H1 (cell line): ENCODE data around the gene ARL5A. TPM values are rescaled to one million over a fixed set of nuclear protein-coding genes. Genes with fewer than 3 reads are reported as not detected.

ENCODE experiments used
- CTCF ChIA-PET: fragments of 300-600 bp; sonication (Branson Sonifier 250); formaldehyde crosslinking; loops from one replicate; lab custom pipeline; 2021; ENCODE audit not compliant: partially characterized antibody; lab: Charles Lee
- POLR2A ChIA-PET: fragments of 300-600 bp; sonication (Branson Sonifier 250); formaldehyde crosslinking; loops from one replicate; lab custom pipeline; 2021; ENCODE audit warnings: inconsistent platforms; ENCODE audit not compliant: partially characterized antibody; lab: Charles Lee
- DNase-seq, 2 experiments: peaks; one replicate each; pipeline versions ENCODE4 v3.0.0 to v3.0.0-alpha.2; 2010 to 2022; ENCODE audit warnings: low spot score in 2 of 2, low read depth in 1 of 2, mixed read lengths in 1 of 2
- FAIRE-seq: peaks from 2 replicates; lab custom pipeline; 2011; peaks lifted over from hg19 to GRCh38; lab: Jason Lieb, UNC
- H2AFZ ChIP-seq: 2 replicates; pipeline ENCODE4 v1.8.1; 2012; ENCODE audit warnings: low read length, inconsistent platforms
- H2AK5ac ChIP-seq: 2 replicates; pipeline ENCODE4 v1.6.1; 2013; ENCODE audit warnings: low read depth, low read length
- H2BK120ac ChIP-seq: replicated peaks from 2 replicates; pipeline ENCODE3; 2013; ENCODE audit warnings: low read depth, low read length, inconsistent platforms
- H2BK12ac ChIP-seq: 2 replicates; pipeline ENCODE4 v1.6.1; 2013; ENCODE audit warnings: low read depth, low read length
- H2BK15ac ChIP-seq: 2 replicates; pipeline ENCODE4 v1.6.1; 2013; ENCODE audit warnings: low read length
- H2BK20ac ChIP-seq: 2 replicates; pipeline ENCODE4 v1.6.1; 2013; ENCODE audit warnings: low read length
- H2BK5ac ChIP-seq: 2 replicates; pipeline ENCODE4 v1.6.1; 2013; ENCODE audit warnings: low read depth, low read length
- H3K14ac ChIP-seq: 2 replicates; pipeline ENCODE4 v1.6.1; 2013; ENCODE audit warnings: inconsistent platforms; ENCODE audit not compliant: insufficient read length
- H3K18ac ChIP-seq: 2 replicates; pipeline ENCODE4 v1.6.1; 2013; ENCODE audit warnings: low read length; ENCODE audit errors: extremely low read depth
- H3K23ac ChIP-seq: 2 replicates; pipeline ENCODE4 v1.6.1; 2013; ENCODE audit warnings: inconsistent platforms; ENCODE audit not compliant: insufficient read length
- H3K23me2 ChIP-seq: 2 replicates; pipeline ENCODE4 v1.6.1; 2013; ENCODE audit warnings: low read depth, low read length
- H3K27ac ChIP-seq: 2 replicates; pipeline ENCODE4 v1.6.1; 2011; ENCODE audit warnings: low read depth, low read length, inconsistent platforms
- H3K27me3 ChIP-seq, 4 experiments: replicated peaks in 1 of 4; 1 replicate in 1 of 4; 2 replicates in 3 of 4; pipeline versions ENCODE4 v1.6.1 to v1.8.1; 2011 to 2013; ENCODE audit warnings: low read length in 3 of 4, mild to moderate bottlenecking in 3 of 4, inconsistent platforms in 2 of 4, mixed read lengths in 2 of 4, moderate library complexity in 1 of 4; ENCODE audit not compliant: control insufficient read depth in 3 of 4, insufficient read depth in 3 of 4; ENCODE audit errors: extremely low read depth in 1 of 4
- H3K36me3 ChIP-seq, 4 experiments: 2 replicates each; pipeline versions ENCODE4 v1.6.1 to v1.8.1; 2011 to 2013; ENCODE audit warnings: mild to moderate bottlenecking in 4 of 4, low read length in 3 of 4, moderate library complexity in 2 of 4, control low read depth in 1 of 4, inconsistent platforms in 1 of 4; ENCODE audit not compliant: insufficient read depth in 4 of 4, control insufficient read depth in 2 of 4
- H3K4ac ChIP-seq: replicated peaks from 2 replicates; pipeline ENCODE3; 2013; ENCODE audit warnings: low read length, low read depth, mixed read lengths, inconsistent platforms; ENCODE audit not compliant: insufficient read length
- H3K4me1 ChIP-seq, 4 experiments: replicated peaks in 1 of 4; 1 replicate in 1 of 4; 2 replicates in 3 of 4; pipeline versions ENCODE4 v1.6.1 to v1.8.1; 2011 to 2013; ENCODE audit warnings: low read length in 3 of 4, inconsistent platforms in 2 of 4, mixed read lengths in 1 of 4; ENCODE audit not compliant: insufficient read depth in 4 of 4, control insufficient read depth in 3 of 4
- H3K4me2 ChIP-seq, 2 experiments: 2 replicates each; pipeline versions ENCODE4 v1.6.1 to v1.8.1; 2011 to 2013; ENCODE audit warnings: low read depth in 2 of 2, low read length in 2 of 2, control low read depth in 1 of 2, inconsistent platforms in 1 of 2, mild to moderate bottlenecking in 1 of 2; ENCODE audit not compliant: insufficient read depth in 1 of 2
- H3K4me3 ChIP-seq, 4 experiments: fragments of 200-600, 300-600 bp in 1 of 4; sonication (generic), shearing (Covaris generic), sonication (Bioruptor Twin) in 1 of 4; 2 replicates each; pipeline versions ENCODE4 v1.5.1 to v1.8.1; 2011 to 2016; ENCODE audit warnings: low read length in 4 of 4, low read depth in 3 of 4, control low read depth in 2 of 4, inconsistent platforms in 2 of 4, mild to moderate bottlenecking in 2 of 4, mixed read lengths in 1 of 4, moderate library complexity in 1 of 4; ENCODE audit not compliant: insufficient read depth in 2 of 4; ENCODE audit errors: extremely low read depth in 1 of 4
- H3K56ac ChIP-seq: replicated peaks from 2 replicates; pipeline ENCODE3; 2013; ENCODE audit warnings: low read depth, mild to moderate bottlenecking, mixed read lengths, low read length, inconsistent platforms; ENCODE audit not compliant: insufficient read length
- H3K79me1 ChIP-seq: 2 replicates; pipeline ENCODE4 v1.6.1; 2013; ENCODE audit warnings: low read depth, low read length, control low read depth
- H3K79me2 ChIP-seq, 2 experiments: 2 replicates each; pipeline versions ENCODE4 v1.6.1 to v1.8.1; 2012 to 2013; ENCODE audit warnings: low read length in 2 of 2, mild to moderate bottlenecking in 2 of 2, inconsistent platforms in 1 of 2; ENCODE audit not compliant: insufficient read depth in 2 of 2, control insufficient read depth in 1 of 2
- H3K9ac ChIP-seq, 4 experiments: replicated peaks in 1 of 4; 1 replicate in 1 of 4; 2 replicates in 3 of 4; pipeline versions ENCODE4 v1.6.1 to v1.8.1; 2011 to 2013; ENCODE audit warnings: low read depth in 3 of 4, low read length in 3 of 4, control low read depth in 2 of 4, mild to moderate bottlenecking in 2 of 4, moderate library complexity in 2 of 4, inconsistent platforms in 1 of 4; ENCODE audit errors: extremely low read depth in 1 of 4
- H3K9me3 ChIP-seq, 2 experiments: 2 replicates each; pipeline versions ENCODE4 v1.6.1 to v1.8.1; 2012 to 2013; ENCODE audit warnings: mild to moderate bottlenecking in 2 of 2, moderate library complexity in 2 of 2, control low read depth in 1 of 2, inconsistent platforms in 1 of 2, low read depth in 1 of 2, low read length in 1 of 2, mixed read lengths in 1 of 2; ENCODE audit not compliant: insufficient read depth in 2 of 2
- H4K20me1 ChIP-seq, 2 experiments: replicated peaks in 1 of 2; 2 replicates each; pipeline versions ENCODE3 to v1.8.1; 2011 to 2013; ENCODE audit warnings: inconsistent platforms in 2 of 2, low read length in 2 of 2, mild to moderate bottlenecking in 1 of 2; ENCODE audit not compliant: insufficient read depth in 2 of 2, control insufficient read depth in 1 of 2
- H4K5ac ChIP-seq: 2 replicates; pipeline ENCODE4 v1.6.1; 2013; ENCODE audit warnings: low read length, low read depth, mixed read lengths, inconsistent platforms; ENCODE audit not compliant: insufficient read length
- H4K8ac ChIP-seq: 2 replicates; pipeline ENCODE4 v1.8.0; 2013; ENCODE audit warnings: mild to moderate bottlenecking, moderate library complexity, low read length, inconsistent platforms; ENCODE audit not compliant: insufficient read depth; ENCODE audit errors: extremely low read depth
- H4K91ac ChIP-seq: replicated peaks from 2 replicates; pipeline ENCODE3; 2013; ENCODE audit warnings: low read length, mixed read lengths, inconsistent platforms; ENCODE audit not compliant: insufficient read length
- ASH2L ChIP-seq: fragments of 200-600, 300-600 bp; sonication (generic); IDR thresholded peaks from one replicate; pipeline ENCODE4 v1.7.1; 2017; ENCODE audit warnings: low read length
- CBX5 ChIP-seq: fragments of 300-800, 300-1000 bp; sonication (generic); IDR thresholded peaks from 2 replicates; pipeline ENCODE4 v1.7.1; 2016; ENCODE audit warnings: antibody characterized with exemption, low read length, low read depth
- CBX8 ChIP-seq: fragments of 300-800, 300-1000 bp; sonication (generic); IDR thresholded peaks from 2 replicates; pipeline ENCODE4 v1.7.1; 2016; ENCODE audit warnings: low read depth, low read length, borderline replicate concordance
- CHD1 ChIP-seq: IDR thresholded peaks from 2 replicates; pipeline ENCODE4 v1.6.1; 2012; ENCODE audit warnings: low read depth, low read length, improper control_type of control experiment
- EZH2 ChIP-seq: fragments of 200-600 bp; sonication (generic); IDR thresholded peaks from 2 replicates; pipeline ENCODE4 v1.7.1; 2012; ENCODE audit warnings: low read depth, mild to moderate bottlenecking, moderate library complexity, low read length, inconsistent platforms; ENCODE audit not compliant: severe bottlenecking
- GTF2F1 ChIP-seq: IDR thresholded peaks from 2 replicates; pipeline ENCODE4 v1.6.1; 2012; ENCODE audit warnings: low read depth, low read length, improper control_type of control experiment, borderline replicate concordance
- KDM1A ChIP-seq: fragments of 200-600, 300-600 bp; sonication (generic); IDR thresholded peaks from 2 replicates; pipeline ENCODE4 v1.7.1; 2016; ENCODE audit warnings: mild to moderate bottlenecking, low read length, borderline replicate concordance
- KDM5A ChIP-seq: fragments of 200-600 bp; IDR thresholded peaks from 2 replicates; pipeline ENCODE4 v1.7.1; 2012; ENCODE audit warnings: mild to moderate bottlenecking, low read length, inconsistent platforms, mixed read lengths
- RNF2 ChIP-seq: fragments of 200-900, 300-1000 bp; sonication (generic); IDR thresholded peaks from 2 replicates; pipeline ENCODE4 v1.7.1; 2016; ENCODE audit warnings: borderline replicate concordance, low read depth, mild to moderate bottlenecking, antibody characterized with exemption, low read length; ENCODE audit not compliant: poor library complexity, severe bottlenecking; ENCODE audit errors: missing control alignments
- SIN3A ChIP-seq, 2 experiments: IDR thresholded peaks in 1 of 2; conservative IDR thresholded peaks in 1 of 2; 2 replicates each; pipeline ENCODE4 v1.6.1; 2011 to 2012; ENCODE audit warnings: low read length in 2 of 2, improper control_type of control experiment in 1 of 2, low read depth in 1 of 2, mild to moderate bottlenecking in 1 of 2
- SP2 ChIP-seq: IDR thresholded peaks from 2 replicates; pipeline ENCODE4 v1.6.1; 2012; ENCODE audit warnings: mild to moderate bottlenecking, low read length, inconsistent platforms
- SRF ChIP-seq: IDR thresholded peaks from 2 replicates; pipeline ENCODE4 v1.6.1; 2011; ENCODE audit warnings: mild to moderate bottlenecking, low read depth, low read length, moderate library complexity
- TAF7 ChIP-seq: optimal IDR thresholded peaks from 2 replicates; pipeline ENCODE3; 2011; ENCODE audit warnings: low read depth, mild to moderate bottlenecking, inconsistent platforms, low read length, moderate library complexity, borderline replicate concordance
- TBP ChIP-seq: IDR thresholded peaks from 2 replicates; pipeline ENCODE4 v1.6.1; 2011; ENCODE audit warnings: low read depth, low read length, improper control_type of control experiment
- WGBS, 2 experiments: shearing (Covaris generic) in 1 of 2; methylation state at CpG; one replicate each; pipeline versions ENCODE4 v1.1.6 to v1.1.7; 2013 to 2015; ENCODE audit warnings: low lambda C conversion rate in 2 of 2, mixed read lengths in 2 of 2, inconsistent platforms in 1 of 2, low coverage in 1 of 2, missing lambda C conversion rate in 1 of 2; ENCODE audit not compliant: insufficient replicate concordance in 2 of 2, insufficient coverage in 1 of 2, insufficient read length in 1 of 2; ENCODE audit errors: extremely low coverage in 1 of 2, missing lambda C conversion rate in 1 of 2; 5-methylcytosine and 5-hydroxymethylcytosine counted together
- polyA plus RNA-seq, 7 experiments: library from polyadenylated mRNA; depleted of rRNA in 3 of 7; stranded (reverse) in 5 of 7; unstranded in 2 of 7; fragments of >200 nt in 5 of 7; fragments of 200-250 nt in 2 of 7; gene quantifications; 1 replicate in 5 of 7; 2 replicates in 1 of 7; 4 replicates in 1 of 7; pipeline versions ENCODE4 v1.2.1 to v1.2.3, GENCODE V29; 2011 to 2013; ENCODE audit warnings: missing spikeins in 2 of 7, mixed read lengths in 2 of 7
- total RNA-seq: library from RNA; stranded (reverse); fragmentation: NEBNext Ultra II Directional; extraction: Animal tissue kit (Norgen Biotek cat#: 25700); gene quantifications from 2 replicates; pipeline ENCODE4 v1.2.1, GENCODE V29; 2021

The ARL5A gene
- total and polyA plus RNA-seq, 2 of the 8 experiments (the other 6 are each of a cell fraction or from before 2014, with no cell fraction given): 12.6 to 86.3 TPM

DNA sequence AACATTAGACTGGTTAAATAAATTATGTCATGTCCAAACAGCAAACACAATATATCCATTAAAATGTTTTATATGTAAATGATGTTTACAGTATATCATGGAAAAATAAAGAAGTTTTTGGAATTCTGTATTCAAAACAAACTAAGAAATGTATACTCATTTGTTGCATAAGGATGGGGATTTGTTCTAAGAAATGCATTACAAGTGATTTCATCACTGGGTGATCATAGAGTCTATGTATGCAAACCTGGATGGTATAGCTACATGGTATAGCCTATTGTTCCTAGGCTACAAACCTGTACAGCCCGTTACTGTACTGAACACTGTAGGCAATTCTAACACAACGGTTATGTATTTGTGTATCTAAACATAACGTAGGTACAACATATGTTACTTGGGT is 35.1 kb downstream of the ARL5A start:
- no peak overlapping the region for H2BK120ac ChIP-seq
- WGBS, 2 experiments: 97% methylated on average over 3 of the region's 3 CpGs; no CpG with 5 or more reads in 1 of the 2 experiments
- no peaks in the 10 kb centered on the region for H3K4me1 ChIP-seq
- H2BK12ac ChIP-seq: no peak overlapping the region
- ChIA-PET POLR2A (interaction anchor here (1.6 kb wide), 1 partner anchor 13 kb away, joined by 4 read pairs; no protein-coding TSS in a partner anchor), CTCF (interaction anchor here (1.3 to 1.7 kb wide), 2 partner anchors 10 to 233 kb away, joined by 3 to 4 read pairs; no protein-coding TSS in a partner anchor)
- no peak overlapping the region for H2BK15ac ChIP-seq
- no peak overlapping the region for H2BK5ac ChIP-seq
- DNase-seq (no peak), FAIRE-seq (no peak)
- H2AK5ac ChIP-seq: no peak overlapping the region
- no peak overlapping the region for H3K4me2 ChIP-seq
- H4K8ac ChIP-seq: no peak overlapping the region
- no peaks in the 10 kb centered on the region; the same call in 1 of the 2 replicates for H3K79me1 ChIP-seq
- no peak overlapping the region for H4K5ac ChIP-seq
- no peak overlapping the region for H3K27ac ChIP-seq
- no peak overlapping the region for H3K56ac ChIP-seq
- peaks cover 0 to 7% (median 0%) of the 10 kb centered on the region in 4 experiments; a peak in 2 of 8 replicates for H3K36me3 ChIP-seq
- H3K23ac ChIP-seq: no peak overlapping the region
- H3K9ac ChIP-seq: no peak overlapping the region
- H3K23me2 ChIP-seq: no peaks in the 10 kb centered on the region
- no peak overlapping the region for H3K4me3 ChIP-seq
- 0 out of 4 replicates have a peak, but pooled peaks cover 0 to 2% of the 10 kb centered on the region in 2 experiments for H3K9me3 ChIP-seq
- peaks cover 1 to 4% of the 10 kb centered on the region in 2 experiments for H4K20me1 ChIP-seq
- H3K79me2 ChIP-seq: no peaks in the 10 kb centered on the region
- H3K4ac ChIP-seq: no peak overlapping the region
- H3K27me3 ChIP-seq: no peaks in the 10 kb centered on the region
- H4K91ac ChIP-seq: no peak overlapping the region
- no peak overlapping the region for H3K18ac ChIP-seq
- no peak overlapping the region for H2AFZ ChIP-seq
- H2BK20ac ChIP-seq: no peak overlapping the region
- H3K14ac ChIP-seq: no peak overlapping the region
- TF ChIP-seq SP2: no peak
- no peak for TF ChIP-seq SIN3A (conservative IDR thresholded peaks at IDR 0.05 in 1 of 2, IDR thresholded peaks at IDR 0.05 in 1 of 2; ENCODE audit: low read depth in 1 of 2, low read length in 2 of 2)
- no peak for TF ChIP-seq CHD1
- no peak for TF ChIP-seq KDM5A
- TF ChIP-seq CBX5: no peak
- no peak for TF ChIP-seq GTF2F1
- TF ChIP-seq ASH2L: no peak
- no peak for TF ChIP-seq EZH2
- no peak for TF ChIP-seq CBX8
- TF ChIP-seq KDM1A: no peak
- TF ChIP-seq TAF7: no peak
- TF ChIP-seq TBP: no peak
- TF ChIP-seq RNF2: no peak
- TF ChIP-seq SRF: no peak
